Measurements from ENCODE around the gene ADAMTS5.

DNA sequence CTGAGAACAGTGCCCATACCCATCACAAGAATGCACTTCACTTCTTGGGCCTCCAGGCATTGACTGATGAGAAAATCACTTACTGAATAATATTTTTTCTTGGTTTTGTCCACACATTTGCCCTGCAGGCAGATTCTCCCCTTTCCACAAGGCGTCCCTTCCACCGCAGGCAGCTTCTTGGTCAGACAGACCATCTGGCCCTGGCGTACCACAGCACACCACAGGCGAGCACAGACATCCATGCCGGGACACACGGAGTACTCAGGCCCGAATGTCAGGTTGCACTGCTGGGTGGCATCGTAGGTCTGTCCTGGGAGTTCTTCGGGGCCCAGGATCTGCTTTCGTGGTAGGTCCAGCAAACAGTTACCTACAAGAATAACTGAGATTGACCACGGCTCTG is 32.5 kb downstream of the ADAMTS5 start:
- TF ChIP-seq, protein P1, sequence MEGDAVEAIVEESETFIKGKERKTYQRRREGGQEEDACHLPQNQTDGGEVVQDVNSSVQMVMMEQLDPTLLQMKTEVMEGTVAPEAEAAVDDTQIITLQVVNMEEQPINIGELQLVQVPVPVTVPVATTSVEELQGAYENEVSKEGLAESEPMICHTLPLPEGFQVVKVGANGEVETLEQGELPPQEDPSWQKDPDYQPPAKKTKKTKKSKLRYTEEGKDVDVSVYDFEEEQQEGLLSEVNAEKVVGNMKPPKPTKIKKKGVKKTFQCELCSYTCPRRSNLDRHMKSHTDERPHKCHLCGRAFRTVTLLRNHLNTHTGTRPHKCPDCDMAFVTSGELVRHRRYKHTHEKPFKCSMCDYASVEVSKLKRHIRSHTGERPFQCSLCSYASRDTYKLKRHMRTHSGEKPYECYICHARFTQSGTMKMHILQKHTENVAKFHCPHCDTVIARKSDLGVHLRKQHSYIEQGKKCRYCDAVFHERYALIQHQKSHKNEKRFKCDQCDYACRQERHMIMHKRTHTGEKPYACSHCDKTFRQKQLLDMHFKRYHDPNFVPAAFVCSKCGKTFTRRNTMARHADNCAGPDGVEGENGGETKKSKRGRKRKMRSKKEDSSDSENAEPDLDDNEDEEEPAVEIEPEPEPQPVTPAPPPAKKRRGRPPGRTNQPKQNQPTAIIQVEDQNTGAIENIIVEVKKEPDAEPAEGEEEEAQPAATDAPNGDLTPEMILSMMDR (IDR thresholded peaks at IDR 0.05): no peak
- no peak for TF ChIP-seq POLR2A (IDR thresholded peaks at IDR 0.05)
